Liver (tissue), 3 donors: Measurements from ENCODE around the gene TPST1.

Experiments used
- RAD21 ChIP-seq, 2 donors: IDR thresholded peaks; 2 replicates each; pipeline ENCODE4 v1.6.1; 2016; ENCODE audit warnings: antibody characterized with exemption in 2 of 2, mild to moderate bottlenecking in 2 of 2
- REST ChIP-seq: IDR thresholded peaks from 2 replicates; pipeline ENCODE4 v1.6.1; 2016; ENCODE audit warnings: antibody characterized with exemption, mild to moderate bottlenecking
- SP1 ChIP-seq: IDR thresholded peaks from 2 replicates; pipeline ENCODE4 v1.6.1; 2018; ENCODE audit warnings: antibody characterized with exemption, mild to moderate bottlenecking
- TAF1 ChIP-seq: conservative IDR thresholded peaks from 2 replicates; pipeline ENCODE4 v1.6.1; 2016; ENCODE audit warnings: antibody characterized with exemption, mild to moderate bottlenecking
- YY1 ChIP-seq: IDR thresholded peaks from 2 replicates; pipeline ENCODE4 v1.6.1; 2016; ENCODE audit warnings: antibody characterized with exemption, mild to moderate bottlenecking
- TF ChIP-seq, protein P1 (sequence below): fragments of 150-350 bp; IDR thresholded peaks from 2 replicates; pipeline ENCODE4 v1.5.1; 2017; ENCODE audit warnings: improper control_type of control experiment, low read depth, low read length; ENCODE audit not compliant: missing input control
- TF ChIP-seq, protein P2 (sequence below): IDR thresholded peaks from 2 replicates; pipeline ENCODE4 v1.6.1; 2016; ENCODE audit warnings: antibody characterized with exemption
- donor health status: healthy.
- donor health status: healthy.

DNA sequence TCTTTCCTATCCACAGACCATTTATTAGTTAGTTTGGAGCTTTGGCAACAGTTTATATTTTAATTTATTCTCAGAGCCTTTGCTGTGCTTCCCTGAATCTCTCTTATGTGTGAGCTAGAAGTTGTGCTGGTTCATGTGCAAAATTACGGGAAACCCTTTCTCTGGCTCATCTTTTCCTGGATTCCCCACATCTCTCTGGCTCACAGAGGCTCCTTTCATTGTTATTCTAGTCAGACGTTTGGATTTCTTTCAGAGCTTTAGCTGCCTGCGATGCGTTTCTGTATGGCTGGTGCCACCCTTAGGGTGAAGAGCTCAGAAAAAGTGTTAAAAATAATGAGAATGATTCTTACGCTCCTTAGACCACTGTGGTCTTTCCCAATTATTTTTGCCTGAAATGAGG, 53.3 kb downstream of the TPST1 start:
- no peak for TF ChIP-seq YY1
- TF ChIP-seq, protein P1, sequence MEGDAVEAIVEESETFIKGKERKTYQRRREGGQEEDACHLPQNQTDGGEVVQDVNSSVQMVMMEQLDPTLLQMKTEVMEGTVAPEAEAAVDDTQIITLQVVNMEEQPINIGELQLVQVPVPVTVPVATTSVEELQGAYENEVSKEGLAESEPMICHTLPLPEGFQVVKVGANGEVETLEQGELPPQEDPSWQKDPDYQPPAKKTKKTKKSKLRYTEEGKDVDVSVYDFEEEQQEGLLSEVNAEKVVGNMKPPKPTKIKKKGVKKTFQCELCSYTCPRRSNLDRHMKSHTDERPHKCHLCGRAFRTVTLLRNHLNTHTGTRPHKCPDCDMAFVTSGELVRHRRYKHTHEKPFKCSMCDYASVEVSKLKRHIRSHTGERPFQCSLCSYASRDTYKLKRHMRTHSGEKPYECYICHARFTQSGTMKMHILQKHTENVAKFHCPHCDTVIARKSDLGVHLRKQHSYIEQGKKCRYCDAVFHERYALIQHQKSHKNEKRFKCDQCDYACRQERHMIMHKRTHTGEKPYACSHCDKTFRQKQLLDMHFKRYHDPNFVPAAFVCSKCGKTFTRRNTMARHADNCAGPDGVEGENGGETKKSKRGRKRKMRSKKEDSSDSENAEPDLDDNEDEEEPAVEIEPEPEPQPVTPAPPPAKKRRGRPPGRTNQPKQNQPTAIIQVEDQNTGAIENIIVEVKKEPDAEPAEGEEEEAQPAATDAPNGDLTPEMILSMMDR = no peak
- no peak for TF ChIP-seq SP1
- TF ChIP-seq, protein P2, sequence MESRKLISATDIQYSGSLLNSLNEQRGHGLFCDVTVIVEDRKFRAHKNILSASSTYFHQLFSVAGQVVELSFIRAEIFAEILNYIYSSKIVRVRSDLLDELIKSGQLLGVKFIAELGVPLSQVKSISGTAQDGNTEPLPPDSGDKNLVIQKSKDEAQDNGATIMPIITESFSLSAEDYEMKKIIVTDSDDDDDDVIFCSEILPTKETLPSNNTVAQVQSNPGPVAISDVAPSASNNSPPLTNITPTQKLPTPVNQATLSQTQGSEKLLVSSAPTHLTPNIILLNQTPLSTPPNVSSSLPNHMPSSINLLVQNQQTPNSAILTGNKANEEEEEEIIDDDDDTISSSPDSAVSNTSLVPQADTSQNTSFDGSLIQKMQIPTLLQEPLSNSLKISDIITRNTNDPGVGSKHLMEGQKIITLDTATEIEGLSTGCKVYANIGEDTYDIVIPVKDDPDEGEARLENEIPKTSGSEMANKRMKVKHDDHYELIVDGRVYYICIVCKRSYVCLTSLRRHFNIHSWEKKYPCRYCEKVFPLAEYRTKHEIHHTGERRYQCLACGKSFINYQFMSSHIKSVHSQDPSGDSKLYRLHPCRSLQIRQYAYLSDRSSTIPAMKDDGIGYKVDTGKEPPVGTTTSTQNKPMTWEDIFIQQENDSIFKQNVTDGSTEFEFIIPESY = no peak
- TF ChIP-seq TAF1 = no peak
- no peak for TF ChIP-seq RAD21 (IDR thresholded peaks at IDR 0.05)
- no peak for TF ChIP-seq REST
